ENCODE data around the gene CPLANE2. TPM values are rescaled to one million over a fixed set of nuclear protein-coding genes. Genes with fewer than 3 reads are reported as not detected.
"Not testable (repeated sequence)": the region's sequence is repeated elsewhere in the genome, so short reads cannot be mapped to it uniquely, and the experiment has no call there.

CPLANE2 gene
- total and polyA plus RNA-seq, 2 donors = 4.0 to 4.2 TPM

- H3K4me1 ChIP-seq (ENCODE audit: control insufficient read depth in 2 of 2, insufficient read depth in 2 of 2, low read length in 2 of 2) = peaks cover 13 to 22% of the 10 kb centered on the region in 2 donors
- peak in 4 of 9 donors; percentile 21 to 73 (median 52) for DNase-seq (ENCODE audit: low read depth in 6 of 9, low spot score in 9 of 9)
- peaks cover 0 to 48% of the 10 kb centered on the region in 2 donors for H3K27me3 ChIP-seq (ENCODE audit: control insufficient read depth in 2 of 2, insufficient read depth in 1 of 2, low read length in 1 of 2)
- 22% methylated on average over 33 of the region's 33 CpGs for WGBS
- no peaks in the 10 kb centered on the region for H3K36me3 ChIP-seq (ENCODE audit: control insufficient read depth in 2 of 2, insufficient read depth in 2 of 2, low read length in 1 of 2)
- H3K4me3 ChIP-seq (ENCODE audit: low read length in 2 of 2) = peak overlapping the region; percentile 29 to 49
- H3K27ac ChIP-seq (ENCODE audit: low read depth in 1 of 2, low read length in 1 of 2) = no peak overlapping the region
- H3K9me3 ChIP-seq (ENCODE audit: control insufficient read depth in 2 of 2, insufficient read depth in 1 of 2, low read length in 1 of 2) = peaks cover 0 to 5% of the 10 kb centered on the region in 2 donors
Measured at GRCh38 chr1:16215882-16216753, 20.9 kb downstream of the CPLANE2 start.

GRCh38 chr1:16215240-16215639, 21.7 kb downstream of the CPLANE2 start:
- WGBS = 96% methylated on average over 14 of the region's 14 CpGs
- H3K36me3 ChIP-seq (ENCODE audit: control insufficient read depth in 2 of 2, insufficient read depth in 2 of 2, low read length in 1 of 2); H3K27ac ChIP-seq (ENCODE audit: low read depth in 1 of 2, low read length in 1 of 2); H3K4me3 ChIP-seq (ENCODE audit: low read length in 2 of 2); DNase-seq (ENCODE audit: low read depth in 6 of 9, low spot score in 9 of 9); H3K9me3 ChIP-seq (ENCODE audit: control insufficient read depth in 2 of 2, insufficient read depth in 1 of 2, low read length in 1 of 2): not testable (repeated sequence)
- Histone ChIP-seq H3K27me3 (ENCODE audit: control insufficient read depth in 2 of 2, insufficient read depth in 1 of 2, low read length in 1 of 2) (peaks cover 0 to 52% of the 10 kb centered on the region in 2 donors), H3K4me1 (ENCODE audit: control insufficient read depth in 2 of 2, insufficient read depth in 2 of 2, low read length in 2 of 2) (peaks cover 13 to 22% of the 10 kb centered on the region in 2 donors)

GRCh38 chr1:16213544-16213943, 23.4 kb downstream of the CPLANE2 start:
- 96% methylated on average over 3 of the region's 3 CpGs for WGBS
- not testable (repeated sequence) for H3K4me3 ChIP-seq (ENCODE audit: low read length in 2 of 2)
- H3K4me1 ChIP-seq (ENCODE audit: control insufficient read depth in 2 of 2, insufficient read depth in 2 of 2, low read length in 2 of 2) = peaks cover 13 to 19% of the 10 kb centered on the region in 2 donors

GRCh38 chr1:16213013-16213412, 24.0 kb downstream of the CPLANE2 start:
- peaks cover 13 to 19% of the 10 kb centered on the region in 2 donors for H3K4me1 ChIP-seq (ENCODE audit: control insufficient read depth in 2 of 2, insufficient read depth in 2 of 2, low read length in 2 of 2)
- H3K36me3 ChIP-seq (ENCODE audit: control insufficient read depth in 2 of 2, insufficient read depth in 2 of 2, low read length in 1 of 2) = no peaks in the 10 kb centered on the region
- H3K9me3 ChIP-seq (ENCODE audit: control insufficient read depth in 2 of 2, insufficient read depth in 1 of 2, low read length in 1 of 2) = peaks cover 0 to 5% of the 10 kb centered on the region in 2 donors
- no peak overlapping the region for H3K4me3 ChIP-seq (ENCODE audit: low read length in 2 of 2)
- 80% methylated on average over 3 of the region's 3 CpGs for WGBS
- DNase-seq (ENCODE audit: low read depth in 6 of 9, low spot score in 9 of 9) = no peak
- peaks cover 0 to 56% of the 10 kb centered on the region in 2 donors for H3K27me3 ChIP-seq (ENCODE audit: control insufficient read depth in 2 of 2, insufficient read depth in 1 of 2, low read length in 1 of 2)
- H3K27ac ChIP-seq (ENCODE audit: low read depth in 1 of 2, low read length in 1 of 2) = no peak overlapping the region

More at GRCh38 chr1:16213544-16213943, 23.4 kb downstream of the CPLANE2 start:
- not testable (repeated sequence) for H3K27ac ChIP-seq (ENCODE audit: low read depth in 1 of 2, low read length in 1 of 2); H3K36me3 ChIP-seq (ENCODE audit: control insufficient read depth in 2 of 2, insufficient read depth in 2 of 2, low read length in 1 of 2); H3K9me3 ChIP-seq (ENCODE audit: control insufficient read depth in 2 of 2, insufficient read depth in 1 of 2, low read length in 1 of 2); DNase-seq (ENCODE audit: low read depth in 6 of 9, low spot score in 9 of 9)
- H3K27me3 ChIP-seq (ENCODE audit: control insufficient read depth in 2 of 2, insufficient read depth in 1 of 2, low read length in 1 of 2) = peaks cover 0 to 55% of the 10 kb centered on the region in 2 donors

- H3K36me3 ChIP-seq (ENCODE audit: control insufficient read depth in 2 of 2, insufficient read depth in 2 of 2, low read length in 1 of 2) = no peaks in the 10 kb centered on the region
- H3K4me1 ChIP-seq (ENCODE audit: control insufficient read depth in 2 of 2, insufficient read depth in 2 of 2, low read length in 2 of 2) = peaks cover 17 to 18% of the 10 kb centered on the region in 2 donors
- no peak for DNase-seq (ENCODE audit: low read depth in 6 of 9, low spot score in 9 of 9)
- H3K9me3 ChIP-seq (ENCODE audit: control insufficient read depth in 2 of 2, insufficient read depth in 1 of 2, low read length in 1 of 2) = peaks cover 0 to 5% of the 10 kb centered on the region in 2 donors
- no peak within 1 kb of the TSS for H3K27ac ChIP-seq (ENCODE audit: low read depth in 1 of 2, low read length in 1 of 2)
- peaks cover 0 to 56% of the 10 kb centered on the region in 2 donors for H3K27me3 ChIP-seq (ENCODE audit: control insufficient read depth in 2 of 2, insufficient read depth in 1 of 2, low read length in 1 of 2)
- no peak within 1 kb of the TSS for H3K4me3 ChIP-seq (ENCODE audit: low read length in 2 of 2)
- 72% methylated on average over 14 of the region's 14 CpGs for WGBS
Measured at GRCh38 chr1:16212251-16212961, 24.6 kb downstream of the CPLANE2 start, which contains the start of gene ARHGEF19. Gene ARHGEF19 (minus strand): TSS chr1:16212652. CDS start chr1:16209054, 3,598 bp downstream.

- H3K27ac ChIP-seq (ENCODE audit: low read depth in 1 of 2, low read length in 1 of 2) = no peak overlapping the region
- H3K4me1 ChIP-seq (ENCODE audit: control insufficient read depth in 2 of 2, insufficient read depth in 2 of 2, low read length in 2 of 2) = peaks cover 15 to 17% of the 10 kb centered on the region in 2 donors
- 94% methylated on average over 6 of the region's 6 CpGs for WGBS
- no peak for DNase-seq (ENCODE audit: low read depth in 6 of 9, low spot score in 9 of 9)
- peaks cover 0 to under 1% of the 10 kb centered on the region in 2 donors for H3K9me3 ChIP-seq (ENCODE audit: control insufficient read depth in 2 of 2, insufficient read depth in 1 of 2, low read length in 1 of 2)
- peaks cover 0 to 54% of the 10 kb centered on the region in 2 donors for H3K27me3 ChIP-seq (ENCODE audit: control insufficient read depth in 2 of 2, insufficient read depth in 1 of 2, low read length in 1 of 2)
- H3K4me3 ChIP-seq (ENCODE audit: low read length in 2 of 2) = no peak overlapping the region
- H3K36me3 ChIP-seq (ENCODE audit: control insufficient read depth in 2 of 2, insufficient read depth in 2 of 2, low read length in 1 of 2) = no peaks in the 10 kb centered on the region
Measured at GRCh38 chr1:16211824-16212223, 25.2 kb downstream of the CPLANE2 start.

GRCh38 chr1:16210581-16210980, 26.4 kb downstream of the CPLANE2 start:
- H3K9me3 ChIP-seq (ENCODE audit: control insufficient read depth in 2 of 2, insufficient read depth in 1 of 2, low read length in 1 of 2) = peaks cover 0 to 4% of the 10 kb centered on the region in 2 donors
- H3K27me3 ChIP-seq (ENCODE audit: control insufficient read depth in 2 of 2, insufficient read depth in 1 of 2, low read length in 1 of 2) = peaks cover 0 to 41% of the 10 kb centered on the region in 2 donors
- no peak overlapping the region for H3K4me3 ChIP-seq (ENCODE audit: low read length in 2 of 2)
- WGBS = 93% methylated on average over 4 of the region's 4 CpGs
- H3K27ac ChIP-seq (ENCODE audit: low read depth in 1 of 2, low read length in 1 of 2) = no peak overlapping the region
- H3K36me3 ChIP-seq (ENCODE audit: control insufficient read depth in 2 of 2, insufficient read depth in 2 of 2, low read length in 1 of 2) = no peaks in the 10 kb centered on the region
- no peak for DNase-seq (ENCODE audit: low read depth in 6 of 9, low spot score in 9 of 9)
- peaks cover 10 to 15% of the 10 kb centered on the region in 2 donors for H3K4me1 ChIP-seq (ENCODE audit: control insufficient read depth in 2 of 2, insufficient read depth in 2 of 2, low read length in 2 of 2)

GRCh38 chr1:16209847-16210407, 27.1 kb downstream of the CPLANE2 start:
- peaks cover 0 to 37% of the 10 kb centered on the region in 2 donors for H3K27me3 ChIP-seq (ENCODE audit: control insufficient read depth in 2 of 2, insufficient read depth in 1 of 2, low read length in 1 of 2)
- H3K27ac ChIP-seq (ENCODE audit: low read depth in 1 of 2, low read length in 1 of 2) = no peak overlapping the region
- no peak overlapping the region for H3K4me3 ChIP-seq (ENCODE audit: low read length in 2 of 2)
- H3K4me1 ChIP-seq (ENCODE audit: control insufficient read depth in 2 of 2, insufficient read depth in 2 of 2, low read length in 2 of 2) = peaks cover 10 to 20% of the 10 kb centered on the region in 2 donors
- DNase-seq (ENCODE audit: low read depth in 6 of 9, low spot score in 9 of 9) = no peak
- peaks cover 0 to 4% of the 10 kb centered on the region in 2 donors for H3K9me3 ChIP-seq (ENCODE audit: control insufficient read depth in 2 of 2, insufficient read depth in 1 of 2, low read length in 1 of 2)
- no peaks in the 10 kb centered on the region for H3K36me3 ChIP-seq (ENCODE audit: control insufficient read depth in 2 of 2, insufficient read depth in 2 of 2, low read length in 1 of 2)
- 90% methylated on average over 11 of the region's 11 CpGs for WGBS

Data from thymus (tissue), 11 donors.